Fibroblast of villous mesenchyme (primary cell): Measurements from ENCODE around the gene SRSF1. TPM values are rescaled to one million over a fixed set of nuclear protein-coding genes. Genes with fewer than 3 reads are reported as not detected.
A peak's percentile ranks its signal among the peaks of the same experiment; 100 is the strongest.

Experiments
- DNase-seq: peaks from one replicate; pipeline ENCODE4 v3.0.0-alpha.2; 2010; ENCODE audit warnings: low read depth
- H3K4me3 ChIP-seq: 2 replicates; pipeline ENCODE4 v1.5.1; 2011; ENCODE audit warnings: low read depth, mild to moderate bottlenecking, low read length
- small RNA-seq: library from RNA; depleted of rRNA; stranded (forward); fragments of <200 nt; gene quantifications from one replicate; pipeline ENCODE3, GENCODE V24; 2012
- total RNA-seq: library from RNA; depleted of rRNA; stranded (reverse); fragments of >200 nt; gene quantifications from 2 replicates; pipeline ENCODE4 v1.2.3, GENCODE V29; 2012
- TF ChIP-seq, protein P1 (sequence below): IDR thresholded peaks from 2 replicates; pipeline ENCODE4 v1.5.1; 2012; ENCODE audit warnings: low read depth, mild to moderate bottlenecking, low read length; ENCODE audit not compliant: insufficient read depth

Gene SRSF1
- total RNA-seq, 1 donor: 434 TPM

DNA sequence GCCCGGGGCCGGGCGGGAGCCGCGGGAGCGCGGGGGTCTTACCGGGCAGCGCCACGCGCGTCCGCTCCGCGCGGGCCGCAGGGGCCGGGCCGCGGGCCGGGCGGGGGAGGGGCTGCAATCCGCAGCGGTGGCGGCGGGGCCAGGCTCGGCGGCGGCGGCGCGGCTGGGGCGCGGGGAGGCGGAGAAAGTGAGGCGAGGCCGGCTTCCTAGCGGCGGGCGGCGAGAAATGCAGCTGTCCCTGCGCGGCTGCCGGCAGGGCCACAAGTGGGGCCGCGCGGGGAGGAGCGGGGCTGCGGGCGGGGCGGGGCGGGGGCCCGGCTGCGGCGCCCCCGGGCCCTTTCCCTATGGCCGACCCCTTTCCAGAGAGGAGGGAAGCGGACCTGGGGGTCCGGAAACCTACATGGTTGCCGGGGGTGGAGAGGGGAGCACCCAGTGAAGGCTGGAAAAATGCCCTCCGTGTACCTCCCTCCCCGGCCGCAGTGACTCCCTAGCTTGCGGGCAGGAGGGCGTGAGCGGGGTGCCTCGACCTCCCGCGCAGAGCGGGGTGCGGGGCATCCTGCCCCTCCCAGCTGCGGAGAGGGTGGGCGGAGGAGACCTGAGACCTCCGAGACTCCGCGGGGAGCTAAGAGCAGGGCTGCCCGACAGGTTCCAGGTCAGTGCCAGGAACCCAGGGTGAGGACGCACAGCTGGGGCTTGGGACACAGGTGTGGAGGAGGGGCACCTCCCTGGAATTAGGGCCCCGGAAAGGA, 51.7 kb downstream of the SRSF1 start, which contains the start of gene CUEDC1:
Gene CUEDC1, minus strand, starts transcription at position 230 of the 749 bp plus-strand sequence. CDS start 69,848 bp downstream, outside the sequence.
- TF ChIP-seq, protein P1, sequence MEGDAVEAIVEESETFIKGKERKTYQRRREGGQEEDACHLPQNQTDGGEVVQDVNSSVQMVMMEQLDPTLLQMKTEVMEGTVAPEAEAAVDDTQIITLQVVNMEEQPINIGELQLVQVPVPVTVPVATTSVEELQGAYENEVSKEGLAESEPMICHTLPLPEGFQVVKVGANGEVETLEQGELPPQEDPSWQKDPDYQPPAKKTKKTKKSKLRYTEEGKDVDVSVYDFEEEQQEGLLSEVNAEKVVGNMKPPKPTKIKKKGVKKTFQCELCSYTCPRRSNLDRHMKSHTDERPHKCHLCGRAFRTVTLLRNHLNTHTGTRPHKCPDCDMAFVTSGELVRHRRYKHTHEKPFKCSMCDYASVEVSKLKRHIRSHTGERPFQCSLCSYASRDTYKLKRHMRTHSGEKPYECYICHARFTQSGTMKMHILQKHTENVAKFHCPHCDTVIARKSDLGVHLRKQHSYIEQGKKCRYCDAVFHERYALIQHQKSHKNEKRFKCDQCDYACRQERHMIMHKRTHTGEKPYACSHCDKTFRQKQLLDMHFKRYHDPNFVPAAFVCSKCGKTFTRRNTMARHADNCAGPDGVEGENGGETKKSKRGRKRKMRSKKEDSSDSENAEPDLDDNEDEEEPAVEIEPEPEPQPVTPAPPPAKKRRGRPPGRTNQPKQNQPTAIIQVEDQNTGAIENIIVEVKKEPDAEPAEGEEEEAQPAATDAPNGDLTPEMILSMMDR: no peak
- DNase-seq: peak; percentile 52
- H3K4me3 ChIP-seq: peak within 1 kb of the TSS; percentile 70

GRCh38 chr17:57954397-57955182, 52.5 kb downstream of the SRSF1 start:
- H3K4me3 ChIP-seq: peak overlapping the region; percentile 62
- TF ChIP-seq, protein P1: no peak
- DNase-seq: peak; percentile 55

DNA sequence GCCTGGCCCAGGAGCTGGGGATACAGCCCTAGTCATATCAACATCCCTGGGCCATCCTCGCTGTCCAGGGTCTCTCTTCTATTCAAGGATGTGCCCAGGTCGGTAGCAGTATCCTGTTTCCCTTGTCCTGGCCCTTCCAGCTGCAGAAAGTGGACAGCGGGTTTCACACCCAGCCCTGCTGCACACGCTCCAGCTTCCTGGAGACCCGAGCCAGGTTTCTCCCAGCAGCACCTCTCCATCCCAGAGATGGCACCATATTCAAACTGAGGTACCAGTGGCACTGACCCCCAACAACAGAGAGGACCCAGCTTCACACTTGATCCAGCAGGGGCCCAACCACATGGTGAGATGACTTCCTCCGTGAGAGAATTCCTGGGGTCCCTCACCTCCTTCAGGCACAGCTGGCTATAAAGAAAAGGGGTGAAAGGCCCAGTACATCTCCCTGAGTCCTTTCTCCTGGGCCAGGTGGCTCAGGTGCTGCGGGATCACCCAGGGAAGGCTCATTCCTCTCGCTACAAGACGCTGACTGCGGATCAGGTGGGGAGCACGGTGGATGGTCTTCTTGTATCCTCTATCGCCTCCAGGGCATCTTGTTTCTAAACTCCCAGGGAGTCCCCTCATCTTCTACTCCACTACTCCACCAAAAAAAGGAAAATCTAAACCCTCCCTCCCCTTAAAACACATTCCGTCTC, 53.2 kb downstream of the SRSF1 start:
- no peak for DNase-seq
- TF ChIP-seq, protein P1: no peak
- H3K4me3 ChIP-seq: peak overlapping the region; percentile 62

Small RNA genes within 50 kb of the gene (small RNA-seq; reads per million reads assigned to genes)
- gene AC015813.4: not detected

Other genes starting within 250 kb of the SRSF1 start
- 18.7 and 22.0 TPM in 2 replicates for gene MRPS23, start 157.2 kb downstream of the SRSF1 start, total RNA-seq
- gene CUEDC1, start 51.8 kb downstream of the SRSF1 start, total RNA-seq: 21.6 and 22.9 TPM in 2 replicates
- gene VEZF1, start 19.0 kb downstream of the SRSF1 start, total RNA-seq: 40.3 and 51.8 TPM in 2 replicates
- 11.6 and 12.5 TPM in 2 replicates for gene DYNLL2, start 76.2 kb upstream of the SRSF1 start, total RNA-seq
- under 0.01 TPM in 1 of 2 replicates, not detected in the other for gene OR4D1, start 141.1 kb upstream of the SRSF1 start, total RNA-seq
- gene OR4D2, start 159.7 kb upstream of the SRSF1 start, total RNA-seq: not detected in 2 replicates
- not detected in 2 replicates for gene EPX, start 185.5 kb upstream of the SRSF1 start, total RNA-seq
- gene MKS1, start 212.0 kb upstream of the SRSF1 start, total RNA-seq: 8.6 and 12.6 TPM in 2 replicates
- gene LPO, start 231.3 kb upstream of the SRSF1 start, total RNA-seq: not detected in 2 replicates